NCI-H146 treated with DMSO at 0.1 percent for 48 hours (cell line): Measurements from ENCODE around the gene ZBTB5.

Source experiments
- DNase-seq: peaks from one replicate; lab custom pipeline; 2025; ENCODE audit not compliant: unreplicated experiment; lab: John Stamatoyannopoulos, UW

The ZBTB5 gene

DNA sequence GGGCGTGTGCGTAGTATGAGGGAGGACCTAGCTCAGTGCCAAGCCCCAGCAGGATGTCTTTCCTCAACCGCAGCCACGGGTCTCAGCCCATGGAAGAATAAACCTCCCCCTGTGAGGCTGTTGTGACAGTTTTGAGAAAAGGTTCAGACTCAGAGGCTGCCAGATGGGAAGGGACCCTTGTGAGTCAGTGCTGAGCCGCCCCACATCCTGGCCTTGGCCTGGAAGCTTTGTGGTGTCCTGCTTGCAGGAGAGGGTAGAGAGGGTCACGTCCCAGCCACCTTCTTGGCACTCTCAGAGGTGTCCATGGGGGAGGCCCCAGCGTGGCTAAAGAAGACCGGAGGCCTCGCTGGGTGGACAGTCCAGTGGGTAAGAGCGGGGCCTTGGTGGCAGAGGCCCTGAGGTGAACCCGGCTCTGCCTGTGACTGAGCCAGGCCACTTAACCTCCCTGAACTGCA lies 39.9 kb downstream of the ZBTB5 start:
- DNase-seq: no peak

DNA sequence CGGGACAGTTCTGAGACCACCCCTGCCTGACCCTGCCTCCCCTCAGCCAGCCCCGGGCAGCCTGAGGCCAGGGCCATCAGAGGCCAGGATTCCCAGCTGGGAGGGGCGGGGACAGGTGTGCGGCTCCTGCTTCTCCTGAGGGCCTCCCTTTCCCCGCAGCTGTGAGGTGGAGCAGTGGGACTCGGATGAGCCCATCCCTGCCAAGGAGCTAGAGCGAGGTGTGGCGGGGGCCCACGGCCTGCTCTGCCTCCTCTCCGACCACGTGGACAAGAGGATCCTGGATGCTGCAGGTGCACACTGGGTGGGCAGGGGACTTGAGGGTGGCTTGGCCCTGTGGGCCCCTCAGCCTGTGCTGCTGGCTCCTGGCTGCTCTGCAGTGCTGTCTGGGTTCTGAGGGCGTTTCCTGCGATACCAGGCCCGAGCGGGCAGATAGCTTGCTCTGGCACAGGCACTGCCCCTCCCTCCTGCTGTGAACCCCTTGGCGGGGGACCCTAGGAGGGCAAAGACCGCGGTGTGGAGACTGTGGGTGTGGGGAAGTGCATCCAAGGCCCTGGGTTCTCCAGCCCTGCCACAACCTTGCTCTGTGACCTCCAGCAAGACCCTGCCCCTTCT lies 40.5 kb downstream of the ZBTB5 start:
- no peak for DNase-seq

DNA sequence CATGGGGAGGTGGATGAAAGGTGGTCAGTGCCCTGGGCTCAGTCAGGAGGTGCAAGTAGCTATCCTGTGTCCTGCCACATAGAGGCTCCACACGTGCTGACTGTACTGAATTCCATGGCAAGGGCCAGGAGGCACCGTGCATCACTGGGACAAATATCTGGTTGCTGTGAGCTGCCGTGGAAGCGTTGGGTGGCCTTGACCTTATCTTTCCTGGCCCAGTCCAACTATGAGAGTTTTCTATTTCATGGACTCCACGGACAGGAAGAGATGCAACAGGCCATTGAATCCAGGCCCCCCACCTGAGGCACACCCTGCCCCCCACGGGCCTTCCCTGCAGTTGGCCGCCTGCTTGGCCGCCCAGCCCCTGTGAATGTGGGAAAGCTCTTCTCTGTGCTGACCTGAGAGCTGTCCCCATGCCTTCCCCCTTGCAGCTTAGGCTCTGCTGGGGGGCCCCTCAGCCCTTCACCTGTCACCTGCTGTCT lies 41.0 kb downstream of the ZBTB5 start:
- no peak for DNase-seq

DNA sequence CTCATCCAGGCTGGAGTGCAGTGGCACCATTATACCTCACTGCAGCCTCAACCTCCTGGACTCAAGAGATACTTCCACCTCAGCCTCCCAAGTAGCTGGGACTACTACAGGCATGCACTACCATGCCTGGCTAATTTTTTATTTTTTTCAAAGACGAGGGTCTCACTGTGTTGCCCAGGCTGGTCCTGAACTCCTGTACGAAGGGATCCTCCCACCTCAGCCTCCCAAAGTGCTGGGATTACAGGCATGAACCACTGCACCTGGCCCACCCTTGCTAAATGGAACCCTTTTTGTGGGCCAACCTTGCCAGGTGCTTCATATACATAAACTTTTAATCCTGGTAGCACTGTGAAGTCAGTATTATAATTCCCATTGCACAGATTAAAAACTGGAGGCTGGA lies 41.7 kb downstream of the ZBTB5 start:
- no peak for DNase-seq

DNA sequence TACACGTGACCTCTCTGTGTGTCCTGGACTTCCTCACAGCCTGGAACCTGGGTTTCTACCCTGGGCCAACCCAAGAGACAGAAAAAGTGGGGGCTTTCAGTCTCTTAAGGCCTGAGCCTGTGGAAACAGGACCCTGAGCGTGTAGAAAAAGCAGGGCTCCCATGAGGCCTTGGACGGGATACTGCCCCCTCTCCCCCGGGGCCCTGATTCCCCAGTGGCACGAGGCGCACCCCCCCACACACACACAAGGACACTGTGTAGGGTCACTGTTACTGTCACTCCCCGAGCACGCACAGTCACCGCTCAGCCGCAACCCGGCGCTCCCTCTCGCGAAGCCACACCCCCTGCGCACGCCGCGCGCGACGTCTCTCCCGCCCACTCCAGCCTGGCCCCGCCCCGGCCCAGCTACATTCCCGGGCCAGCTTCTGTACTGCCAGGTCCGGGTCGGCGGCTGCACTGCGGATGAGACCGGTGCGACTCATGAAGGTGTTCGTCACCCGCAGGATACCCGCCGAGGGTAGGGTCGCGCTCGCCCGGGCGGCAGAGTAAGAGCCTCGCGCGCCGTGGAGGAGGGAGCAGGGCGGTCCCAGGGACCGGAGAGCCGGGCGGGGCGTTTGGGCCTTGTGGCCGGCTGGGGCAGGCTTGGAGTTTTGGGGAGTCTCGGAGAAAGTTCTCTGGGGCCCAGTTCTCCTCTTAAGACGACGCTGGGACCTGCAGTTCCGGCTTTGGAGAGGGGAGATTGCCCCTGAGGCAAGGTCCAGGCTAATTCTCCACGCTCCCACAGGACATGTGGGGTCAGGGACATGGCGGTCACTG lies 42.8 kb downstream of the ZBTB5 start, which contains the start of gene GRHPR:
TSS of gene GRHPR (plus strand) at position 408 of the 816 bp plus-strand sequence. CDS start at position 463, 55 bp downstream.
- DNase-seq: peak; percentile 81

DNA sequence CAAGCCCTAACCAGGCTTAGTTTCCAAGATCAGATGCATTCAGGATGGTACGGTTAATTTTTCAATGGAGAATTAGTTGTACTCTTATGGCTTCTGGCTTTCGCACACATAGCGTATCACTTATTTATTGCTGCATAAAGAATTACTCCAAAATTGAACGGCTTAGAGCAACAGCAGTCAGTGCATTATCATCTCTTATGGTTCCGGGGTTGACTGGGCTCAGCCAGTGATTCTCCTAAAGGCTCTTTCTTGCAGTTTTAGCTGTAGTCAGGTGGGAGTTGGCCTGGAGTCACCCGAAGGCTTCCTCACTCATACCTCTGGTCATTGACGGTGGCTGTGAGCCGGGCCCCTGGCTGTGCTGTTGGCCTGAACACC lies 43.3 kb downstream of the ZBTB5 start:
- DNase-seq: peak; percentile 52

DNA sequence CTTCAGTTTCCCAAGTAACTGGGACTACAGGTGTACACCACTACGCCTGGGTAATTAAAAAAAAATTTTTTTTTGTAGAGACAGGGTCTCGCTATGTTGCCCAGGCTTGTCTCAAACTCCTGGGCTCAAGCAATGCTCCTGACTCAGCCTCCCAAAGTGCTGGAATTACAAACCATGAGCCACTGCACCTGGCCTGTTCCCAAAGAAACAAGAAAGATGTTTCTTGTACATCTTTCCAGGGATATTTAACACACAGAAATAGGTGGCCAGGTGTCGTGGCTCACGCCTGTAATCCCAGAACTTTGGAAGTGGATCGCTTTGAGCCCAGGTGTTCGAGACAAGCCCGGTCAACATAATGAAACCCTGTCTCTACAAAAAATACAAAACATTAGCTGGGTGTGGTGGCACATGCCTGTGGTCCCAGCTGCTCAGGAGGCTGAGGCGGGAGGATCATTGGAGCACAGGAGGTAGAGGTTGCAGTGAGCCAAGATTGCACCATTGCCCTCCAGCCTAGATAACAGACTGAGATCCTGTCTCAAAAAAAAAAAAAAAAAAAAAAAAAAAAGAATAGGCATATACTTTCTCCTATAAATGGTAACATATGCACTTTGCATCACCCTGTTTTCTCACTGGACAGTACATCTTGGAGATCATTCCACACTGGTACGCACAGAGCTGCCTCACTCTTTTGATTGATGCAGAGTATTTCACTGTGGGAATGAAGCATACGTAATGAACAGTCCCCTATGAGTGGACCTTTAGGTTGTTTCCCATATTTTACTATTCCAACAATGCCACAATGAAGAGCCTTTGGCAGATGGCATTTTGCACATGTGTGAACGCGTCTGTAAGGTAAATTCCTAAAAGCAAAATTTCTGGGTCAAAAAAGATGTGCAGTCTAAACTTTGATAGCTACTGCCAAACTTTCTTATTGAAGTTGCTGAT lies 44.7 kb downstream of the ZBTB5 start:
- no peak for DNase-seq

DNA sequence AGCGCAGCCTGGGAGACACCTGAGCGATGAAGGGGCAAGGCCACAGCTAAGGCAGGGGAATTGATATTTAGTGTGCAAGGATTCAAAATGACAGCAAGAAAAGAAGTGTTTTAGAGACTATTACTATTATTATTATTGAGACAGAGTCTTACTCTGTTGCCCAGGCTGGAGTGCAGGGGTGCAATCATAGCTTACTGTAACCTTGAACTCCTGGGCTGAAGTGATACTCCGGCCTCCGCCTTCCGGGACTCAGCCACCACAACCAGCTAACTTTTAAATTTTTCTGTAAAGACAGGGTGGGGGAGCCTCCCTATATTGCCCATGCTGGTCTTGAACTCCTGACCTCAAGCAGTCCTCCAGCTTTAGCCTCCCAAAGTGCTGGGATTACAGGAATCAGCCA lies 46.0 kb downstream of the ZBTB5 start:
- no peak for DNase-seq

DNA sequence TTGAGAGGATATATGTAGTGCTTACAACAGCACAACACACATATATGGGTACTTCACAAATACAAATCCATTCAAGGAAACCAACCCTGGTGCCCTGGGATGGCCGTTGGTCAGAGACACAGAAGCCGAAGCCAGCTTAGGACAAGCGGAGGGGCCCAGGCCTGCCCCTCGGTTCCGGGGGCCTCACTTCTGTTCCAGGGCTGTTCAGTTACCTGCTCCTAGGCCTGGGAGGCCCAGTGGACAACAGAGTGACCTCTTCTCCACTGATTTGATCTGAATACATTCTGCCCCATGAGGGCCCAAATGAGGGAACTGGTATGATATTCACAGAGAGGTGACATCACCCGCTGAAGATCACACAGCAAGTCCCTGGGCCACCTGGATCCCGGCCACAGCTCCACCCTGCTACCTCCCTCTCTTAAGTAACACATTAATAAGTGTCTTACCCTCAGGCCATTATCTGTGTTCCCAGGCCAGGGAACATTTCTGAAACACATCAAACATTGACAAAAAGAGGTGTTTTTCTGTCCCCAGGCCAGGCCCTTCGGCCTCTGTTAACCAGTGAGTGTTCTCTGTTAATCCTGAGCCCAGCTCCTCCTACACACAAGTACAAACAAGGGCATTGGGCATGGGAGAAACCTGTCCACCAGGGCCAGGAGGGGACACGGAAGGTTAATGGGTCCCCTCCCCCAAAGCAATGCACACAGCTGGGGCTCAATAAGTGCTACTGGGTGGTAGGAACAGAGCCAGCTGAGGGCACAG lies 47.2 kb downstream of the ZBTB5 start:
- no peak for DNase-seq

DNA sequence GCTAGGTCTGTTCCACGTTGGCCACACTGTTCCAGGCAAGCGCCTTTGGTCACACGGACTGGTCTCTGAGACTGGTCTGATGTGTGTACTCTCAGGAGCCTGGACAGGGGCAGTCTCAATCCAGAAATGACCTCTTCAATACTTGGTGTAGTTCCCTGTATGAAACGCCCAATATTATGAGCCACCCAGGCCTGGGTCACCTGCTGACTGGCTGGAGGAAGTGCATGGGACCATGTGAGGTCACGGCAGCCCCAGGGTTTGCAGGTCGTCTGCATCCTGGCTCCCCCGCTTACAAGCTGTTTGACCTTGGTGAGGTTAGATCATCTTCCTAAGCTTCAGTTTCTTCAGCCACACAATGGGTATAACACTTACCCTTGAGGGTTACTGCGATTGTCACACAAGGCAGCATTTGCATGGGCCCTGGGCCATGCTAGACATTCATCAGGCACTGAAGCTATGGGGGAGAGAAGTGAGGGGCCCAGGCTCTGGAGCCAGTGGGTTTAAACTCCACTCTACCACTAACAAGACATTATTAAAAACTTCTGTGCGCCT lies 47.9 kb downstream of the ZBTB5 start:
- no peak for DNase-seq

DNA sequence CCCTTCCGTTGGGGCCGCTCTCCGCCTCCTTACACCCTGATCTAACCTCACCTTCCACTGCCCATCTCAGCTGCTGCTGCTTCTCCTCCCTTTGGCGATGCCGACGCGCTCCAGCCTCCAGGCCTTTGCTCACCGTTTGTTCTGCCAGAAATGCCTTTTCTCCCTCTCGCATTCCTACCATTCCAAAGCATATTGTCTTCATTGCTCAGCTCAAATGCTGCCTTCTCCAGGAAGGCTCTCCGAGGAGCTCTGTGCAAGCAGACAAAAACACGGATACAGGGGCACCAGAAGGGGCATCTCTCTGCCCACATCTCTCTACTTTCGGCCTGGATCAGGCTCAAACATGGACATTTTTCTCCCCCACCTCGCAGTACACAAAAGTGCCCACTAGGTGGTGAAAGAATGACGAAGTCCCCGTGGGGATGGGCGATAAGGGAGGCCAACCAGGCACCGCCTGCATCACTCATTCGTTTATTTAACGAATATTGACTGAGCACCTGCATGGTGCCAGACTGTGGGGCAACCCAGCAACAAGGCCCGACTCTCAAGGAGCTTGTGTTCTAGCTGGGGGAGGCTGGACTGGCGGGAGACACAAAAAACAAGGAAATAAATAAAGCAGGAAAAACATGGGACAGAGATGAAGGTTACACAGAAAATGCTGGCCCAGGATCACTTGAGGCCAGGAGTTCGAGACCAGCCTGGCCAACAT lies 50.1 kb downstream of the ZBTB5 start:
- DNase-seq: peak; percentile 62

DNA sequence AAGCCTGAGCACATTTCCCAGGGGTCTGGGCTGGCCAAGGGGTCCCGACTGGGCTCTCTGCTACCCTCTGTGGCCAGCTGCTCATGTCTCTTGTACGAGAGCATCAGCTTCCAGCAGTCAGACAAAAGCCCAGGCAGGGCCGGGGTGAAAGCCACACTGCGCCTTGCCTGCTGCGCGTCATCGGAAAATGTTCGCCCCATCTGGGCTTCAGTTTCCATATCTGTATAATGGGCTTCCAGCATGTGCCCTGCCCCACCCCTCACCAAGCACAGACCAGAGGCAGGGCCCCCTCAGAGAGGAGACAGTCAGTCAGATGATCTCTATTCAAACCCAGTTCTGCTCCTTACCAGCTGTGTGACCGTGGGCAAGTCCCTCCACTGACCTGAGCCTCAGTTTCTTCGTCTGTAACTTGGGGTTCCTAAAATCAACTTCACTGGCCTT lies 50.7 kb downstream of the ZBTB5 start:
- no peak for DNase-seq

DNA sequence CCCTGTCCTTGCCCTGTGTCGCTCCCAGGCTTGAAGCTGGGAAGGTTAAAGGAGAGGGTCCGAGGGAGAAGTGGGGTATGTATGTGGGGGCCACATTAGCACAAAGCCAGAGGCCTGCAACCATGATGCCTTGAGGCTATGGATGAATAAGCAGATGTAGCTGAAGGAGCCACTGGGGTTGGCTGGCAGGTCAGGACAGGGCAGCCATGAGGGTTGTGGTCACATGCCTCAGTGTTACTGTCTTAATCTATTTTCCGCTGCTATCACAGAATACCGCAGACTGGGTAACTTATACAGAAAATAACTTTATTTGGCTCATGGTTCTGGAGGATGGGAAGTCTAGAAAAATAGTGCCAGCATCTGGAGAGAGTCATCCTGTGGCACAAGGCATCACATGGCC lies 51.9 kb downstream of the ZBTB5 start:
- DNase-seq: no peak

DNA sequence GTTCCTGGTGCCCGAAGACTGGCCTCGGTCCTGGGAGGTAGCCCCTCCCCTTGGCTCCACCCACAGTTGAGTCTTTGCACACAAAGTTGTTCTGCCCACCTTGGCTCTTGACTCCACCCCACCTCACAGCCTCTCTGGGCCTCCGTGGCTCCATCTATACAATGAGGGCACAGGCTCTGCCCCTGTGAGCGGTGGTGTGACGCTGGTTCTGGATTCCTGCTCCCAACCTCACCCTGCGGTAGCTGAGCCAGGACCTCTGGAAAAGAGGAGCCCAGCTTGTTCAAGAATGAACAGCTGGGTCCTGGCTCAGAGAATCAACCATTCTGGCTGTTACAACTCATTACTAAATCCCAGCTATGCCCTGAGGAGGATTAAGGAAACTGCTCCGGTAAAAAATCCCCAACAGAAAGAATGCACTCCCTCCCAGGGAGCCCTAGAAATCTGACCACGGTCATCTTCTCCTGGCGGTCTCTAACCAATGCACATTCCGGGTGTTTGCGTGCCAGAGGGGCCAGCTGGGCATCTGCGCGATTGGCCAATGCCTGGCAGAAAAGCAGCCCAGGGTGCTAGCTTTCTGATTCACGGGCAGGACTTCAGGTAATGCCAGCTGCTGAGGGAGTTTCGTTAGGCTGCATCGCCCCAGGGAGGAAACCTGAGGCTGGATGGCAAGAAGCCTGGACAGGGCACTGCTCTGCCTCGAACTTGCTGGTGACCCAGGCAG lies 52.7 kb downstream of the ZBTB5 start:
- DNase-seq: no peak

DNA sequence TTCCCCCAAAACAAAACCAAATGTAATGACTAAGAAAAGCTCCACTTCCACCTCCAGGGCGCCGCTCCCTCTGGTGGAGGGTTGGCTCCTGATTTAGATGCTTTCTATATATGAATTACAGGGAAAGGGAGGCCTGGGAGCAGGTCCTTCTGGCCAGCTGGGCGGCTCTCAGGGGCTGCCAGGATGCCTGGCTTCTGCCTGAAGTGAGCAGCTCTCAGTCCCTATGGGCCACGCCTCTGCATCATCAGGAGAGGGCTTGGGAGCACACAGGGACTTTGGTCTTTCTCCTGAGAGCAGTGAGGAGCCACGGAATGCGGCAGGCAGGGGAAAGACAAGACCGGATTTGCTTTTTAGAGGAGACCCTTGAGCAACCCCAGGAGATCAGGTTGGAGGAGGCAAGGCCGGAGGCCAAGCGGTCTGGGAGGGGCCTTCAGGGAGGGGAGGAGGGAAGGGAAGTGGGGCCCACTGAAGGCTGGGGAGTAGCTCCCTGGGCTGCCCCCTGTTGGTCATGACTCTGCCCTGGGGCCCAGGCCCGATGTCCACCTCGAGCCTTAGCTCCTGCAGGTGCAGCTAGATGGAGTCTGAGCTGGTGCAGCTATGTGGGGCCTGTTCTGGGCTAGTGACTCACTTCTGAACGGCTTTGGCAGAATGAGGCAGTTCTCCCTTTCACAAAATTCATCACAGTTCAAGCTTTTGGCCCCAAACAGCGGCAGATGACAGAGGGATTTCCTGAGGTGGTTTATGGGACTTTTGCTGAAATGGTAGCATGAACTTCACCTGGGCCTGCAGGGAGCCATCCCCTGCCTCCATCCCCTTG lies 54.1 kb downstream of the ZBTB5 start:
- no peak for DNase-seq

DNA sequence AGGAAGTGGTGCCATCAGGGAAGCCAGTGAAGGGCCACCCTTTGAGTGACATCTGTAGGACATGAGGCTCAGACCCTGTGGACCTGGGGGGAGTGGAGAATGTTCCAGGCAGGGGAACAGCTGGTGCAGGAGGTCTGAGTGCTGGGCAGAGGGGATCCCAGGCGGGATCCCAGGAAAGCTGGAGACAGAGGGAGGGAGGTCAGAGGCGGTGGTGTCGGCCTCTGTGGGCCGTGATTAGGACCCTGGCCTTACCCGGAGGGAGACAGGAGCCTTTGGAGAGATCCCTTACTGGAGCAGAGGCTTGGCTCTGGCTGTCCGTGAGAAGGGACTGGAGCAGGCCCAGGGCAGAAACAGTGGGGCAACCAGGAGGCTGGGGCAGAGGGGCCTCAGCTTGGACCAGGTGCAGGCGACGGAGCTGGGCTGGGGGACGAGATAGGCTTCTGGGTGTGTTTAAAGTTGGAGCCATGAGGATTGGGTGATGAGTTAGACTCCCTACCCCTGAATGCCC lies 54.8 kb downstream of the ZBTB5 start:
- DNase-seq: no peak

DNA sequence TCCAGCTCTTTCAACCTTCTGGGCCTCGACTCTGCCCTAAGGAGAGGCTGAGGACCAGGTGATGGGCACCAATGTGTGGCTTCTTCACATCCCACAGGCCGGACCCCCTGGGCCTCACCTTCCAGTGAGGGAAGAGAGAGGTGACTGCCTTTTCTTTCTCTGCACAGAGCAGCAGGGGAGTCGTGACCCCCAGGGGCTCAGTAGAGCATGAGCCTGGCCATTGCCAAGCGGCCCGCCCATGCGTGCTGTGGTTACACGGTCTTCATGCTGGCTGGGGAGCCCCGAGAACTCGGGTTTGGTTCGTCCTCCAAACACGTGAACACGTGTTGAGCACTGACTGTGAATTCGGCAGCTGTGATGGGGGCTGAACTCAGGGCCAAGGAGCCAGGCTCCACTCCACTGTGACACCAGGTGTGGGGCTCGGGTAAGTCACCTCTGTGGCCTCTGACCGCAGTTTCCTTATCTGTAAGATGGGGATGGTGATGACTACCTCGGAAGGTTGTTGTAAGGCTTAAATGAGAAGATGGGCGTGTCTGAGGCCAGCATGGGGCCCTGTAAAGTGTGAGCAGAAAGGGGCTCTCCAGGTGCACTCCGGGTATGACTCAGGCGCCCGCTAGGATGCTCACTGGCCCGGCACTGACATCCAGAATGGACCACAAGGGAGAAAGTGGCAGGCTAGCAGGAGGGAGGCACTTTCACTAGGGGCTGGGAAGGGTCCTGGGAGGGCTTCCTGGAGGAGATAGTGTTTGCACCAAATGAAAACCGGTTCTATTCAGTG lies 56.1 kb downstream of the ZBTB5 start:
- DNase-seq: no peak
